GM08714 (cell line): ENCODE measurements around the gene PFN3.

Experiments used
- H3K4me3 ChIP-seq: fragments of 200-500 bp; sonication (Bioruptor generic); 2 replicates; pipeline ENCODE4 v1.5.1; 2014; ENCODE audit warnings: mild to moderate bottlenecking, low read length, inconsistent platforms
- ZNF274 ChIP-seq: IDR thresholded peaks from 2 replicates; pipeline ENCODE4 v1.6.1; 2012; ENCODE audit warnings: mild to moderate bottlenecking, low read depth, low read length

The PFN3 gene

GRCh38 chr5:177402271-177403043 lies 2.0 kb upstream of the PFN3 start:
- H3K4me3 ChIP-seq = peak overlapping the region; percentile 60; the same call in 1 of the 2 replicates

GRCh38 chr5:177397875-177398390 lies 2.5 kb downstream of the PFN3 start:
- TF ChIP-seq ZNF274 = no peak
- no peak overlapping the region for H3K4me3 ChIP-seq

More at GRCh38 chr5:177402271-177403043, 2.0 kb upstream of the PFN3 start:
- TF ChIP-seq ZNF274 = no peak

GRCh38 chr5:177396807-177397206 lies 3.7 kb downstream of the PFN3 start:
- no peak for TF ChIP-seq ZNF274
- H3K4me3 ChIP-seq = no peak overlapping the region

GRCh38 chr5:177396078-177396477 lies 4.4 kb downstream of the PFN3 start:
- no peak for TF ChIP-seq ZNF274
- no peak overlapping the region for H3K4me3 ChIP-seq

- no peak for TF ChIP-seq ZNF274
Observed at GRCh38 chr5:177393990-177394389, 6.5 kb downstream of the PFN3 start.

GRCh38 chr5:177393206-177393765 lies 7.2 kb downstream of the PFN3 start:
- no peak overlapping the region for H3K4me3 ChIP-seq
- no peak for TF ChIP-seq ZNF274

More at GRCh38 chr5:177393990-177394389, 6.5 kb downstream of the PFN3 start:
- H3K4me3 ChIP-seq = no peak overlapping the region

GRCh38 chr5:177392765-177393164 lies 7.7 kb downstream of the PFN3 start:
- no peak for TF ChIP-seq ZNF274
- no peak overlapping the region for H3K4me3 ChIP-seq

GRCh38 chr5:177390363-177391300 lies 9.8 kb downstream of the PFN3 start:
- no peak overlapping the region for H3K4me3 ChIP-seq

GRCh38 chr5:177389241-177390169 lies 11.0 kb downstream of the PFN3 start:
- no peak overlapping the region for H3K4me3 ChIP-seq
- no peak for TF ChIP-seq ZNF274

More at GRCh38 chr5:177390363-177391300, 9.8 kb downstream of the PFN3 start:
- TF ChIP-seq ZNF274 = no peak

- no peak for TF ChIP-seq ZNF274
- no peak overlapping the region for H3K4me3 ChIP-seq
Observed at GRCh38 chr5:177388521-177389052, 11.9 kb downstream of the PFN3 start.

GRCh38 chr5:177387405-177387804 lies 13.1 kb downstream of the PFN3 start:
- TF ChIP-seq ZNF274 = no peak
- no peak overlapping the region for H3K4me3 ChIP-seq

- no peak overlapping the region for H3K4me3 ChIP-seq
- TF ChIP-seq ZNF274 = no peak
Observed at GRCh38 chr5:177386542-177386941, 13.9 kb downstream of the PFN3 start.

GRCh38 chr5:177385720-177386119 lies 14.7 kb downstream of the PFN3 start:
- TF ChIP-seq ZNF274 = no peak
- no peak overlapping the region for H3K4me3 ChIP-seq
